ENCODE data around the gene CDC14A. TPM values are rescaled to one million over a fixed set of nuclear protein-coding genes. Genes with fewer than 3 reads are reported as not detected.

CDC14A gene, protein sequence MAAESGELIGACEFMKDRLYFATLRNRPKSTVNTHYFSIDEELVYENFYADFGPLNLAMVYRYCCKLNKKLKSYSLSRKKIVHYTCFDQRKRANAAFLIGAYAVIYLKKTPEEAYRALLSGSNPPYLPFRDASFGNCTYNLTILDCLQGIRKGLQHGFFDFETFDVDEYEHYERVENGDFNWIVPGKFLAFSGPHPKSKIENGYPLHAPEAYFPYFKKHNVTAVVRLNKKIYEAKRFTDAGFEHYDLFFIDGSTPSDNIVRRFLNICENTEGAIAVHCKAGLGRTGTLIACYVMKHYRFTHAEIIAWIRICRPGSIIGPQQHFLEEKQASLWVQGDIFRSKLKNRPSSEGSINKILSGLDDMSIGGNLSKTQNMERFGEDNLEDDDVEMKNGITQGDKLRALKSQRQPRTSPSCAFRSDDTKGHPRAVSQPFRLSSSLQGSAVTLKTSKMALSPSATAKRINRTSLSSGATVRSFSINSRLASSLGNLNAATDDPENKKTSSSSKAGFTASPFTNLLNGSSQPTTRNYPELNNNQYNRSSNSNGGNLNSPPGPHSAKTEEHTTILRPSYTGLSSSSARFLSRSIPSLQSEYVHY
- 17.8 TPM for total RNA-seq
- long read RNA-seq, full-length matches to known transcripts = 5 of 12 reads
- long read RNA-seq, partial matches to known transcripts = 2 of 12 reads
- long read RNA-seq, other reads (novel, unspliced or antisense) = 5 of 12 reads

GRCh38 chr1:100352267-100353070 is at the start of gene CDC14A:
Gene CDC14A (plus strand): TSS chr1:100352506. CDS start chr1:100352955, 449 bp downstream.
- intact Hi-C loops (cut with DNase I) = no loop called here
- peak within 1 kb of the TSS; percentile 77 for H3K4me3 ChIP-seq
- no peaks in the 10 kb centered on the region for H3K27me3 ChIP-seq (ENCODE audit: low read depth)
- peaks cover 30% of the 10 kb centered on the region for H3K4me1 ChIP-seq
- no peak for TF ChIP-seq CTCF (IDR thresholded peaks at IDR 0.05)
- no peaks in the 10 kb centered on the region for H3K36me3 ChIP-seq
- H3K27ac ChIP-seq = peak within 1 kb of the TSS; percentile 85
- peak; percentile 92 to 94 for ATAC-seq
- DNase-seq = peak; percentile 93
- H3K9me3 ChIP-seq = no peaks in the 10 kb centered on the region

GRCh38 chr1:100302739-100303138 is 49.6 kb upstream of the CDC14A start:
- no peak for ATAC-seq
- no peaks in the 10 kb centered on the region for H3K9me3 ChIP-seq
- H3K4me1 ChIP-seq = no peaks in the 10 kb centered on the region
- H3K27ac ChIP-seq = no peak overlapping the region
- no peaks in the 10 kb centered on the region for H3K36me3 ChIP-seq
- H3K4me3 ChIP-seq = no peak overlapping the region
- DNase-seq = no peak
- intact Hi-C loops (cut with DNase I) = no loop called here
- TF ChIP-seq CTCF (IDR thresholded peaks at IDR 0.05) = no peak
- H3K27me3 ChIP-seq (ENCODE audit: low read depth) = no peaks in the 10 kb centered on the region

- ATAC-seq = no peak
- H3K4me3 ChIP-seq = no peak overlapping the region
- intact Hi-C loops (cut with DNase I) = no loop called here
- no peak for TF ChIP-seq CTCF (IDR thresholded peaks at IDR 0.05)
- no peaks in the 10 kb centered on the region for H3K27me3 ChIP-seq (ENCODE audit: low read depth)
- no peak overlapping the region for H3K27ac ChIP-seq
- H3K9me3 ChIP-seq = no peaks in the 10 kb centered on the region
- no peaks in the 10 kb centered on the region for H3K4me1 ChIP-seq
- no peaks in the 10 kb centered on the region for H3K36me3 ChIP-seq
- DNase-seq = no peak
These were observed 48.1 kb upstream of the CDC14A start for GRCh38 chr1:100304227-100304626.

GRCh38 chr1:100304921-100305320 is 47.4 kb upstream of the CDC14A start:
- H3K4me3 ChIP-seq = no peak overlapping the region
- H3K36me3 ChIP-seq = no peaks in the 10 kb centered on the region
- H3K9me3 ChIP-seq = no peaks in the 10 kb centered on the region
- intact Hi-C loops (cut with DNase I) = no loop called here
- DNase-seq (no peak), ATAC-seq (no peak)
- no peak for TF ChIP-seq CTCF (IDR thresholded peaks at IDR 0.05)
- no peak overlapping the region for H3K27ac ChIP-seq
- H3K27me3 ChIP-seq (ENCODE audit: low read depth) = no peaks in the 10 kb centered on the region
- no peaks in the 10 kb centered on the region for H3K4me1 ChIP-seq

DNA sequence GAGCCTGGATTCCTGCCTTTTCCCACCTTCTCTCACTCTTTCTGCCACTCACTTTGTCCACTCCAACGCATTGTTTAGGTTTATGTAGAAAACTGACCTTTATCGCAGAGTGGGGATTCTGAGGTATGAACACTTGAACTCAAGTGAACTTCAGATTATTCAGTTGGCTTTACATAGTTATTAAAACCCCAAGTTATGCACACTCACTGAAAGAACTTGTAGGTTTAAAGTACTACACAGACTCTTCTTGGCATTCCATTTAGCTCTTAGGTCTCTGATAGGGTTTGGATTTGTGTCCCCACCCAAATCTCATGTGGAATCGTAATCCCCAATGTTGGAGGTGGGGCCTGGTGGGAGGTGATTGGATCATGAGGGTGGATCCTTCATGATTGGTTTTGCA is 46.4 kb upstream of the CDC14A start:
- Histone ChIP-seq H3K4me1 (no peaks in the 10 kb centered on the region), H3K27me3 (ENCODE audit: low read depth) (no peaks in the 10 kb centered on the region), H3K36me3 (no peaks in the 10 kb centered on the region), H3K9me3 (no peaks in the 10 kb centered on the region), H3K4me3 (no peak overlapping the region), H3K27ac (no peak overlapping the region)
- intact Hi-C loops (cut with DNase I) = no loop called here
- ATAC-seq (peak; percentile 72 to 82), DNase-seq (no peak)
- no peak for TF ChIP-seq CTCF (IDR thresholded peaks at IDR 0.05)

Data from lower lobe of right lung (tissue), 2 donors.